Nephron progenitor cell (in vitro differentiated cells): ENCODE measurements around the gene KCNJ16.

ENCODE experiments used
- DNase-seq: peaks from one replicate; pipeline ENCODE4 v3.0.0; 2021
- H3K27ac Mint-ChIP-seq: 2 replicates; pipeline ENCODE4 v1.8.0; 2021; ENCODE audit warnings: mild to moderate bottlenecking, moderate library complexity, mixed read lengths
- H3K27me3 Mint-ChIP-seq: 2 replicates; pipeline ENCODE4 v1.8.0; 2021; ENCODE audit warnings: mild to moderate bottlenecking, low read depth, mixed read lengths; ENCODE audit not compliant: poor library complexity
- H3K36me3 Mint-ChIP-seq: 2 replicates; pipeline ENCODE4 v1.8.0; 2021; ENCODE audit warnings: low read depth, mixed read lengths
- H3K4me1 Mint-ChIP-seq: 2 replicates; pipeline ENCODE4 v1.8.0; 2021; ENCODE audit warnings: mixed read lengths
- H3K4me3 Mint-ChIP-seq: 2 replicates; pipeline ENCODE4 v1.8.0; 2021; ENCODE audit warnings: mild to moderate bottlenecking, moderate library complexity, mixed read lengths
- H3K9me3 Mint-ChIP-seq: 2 replicates; pipeline ENCODE4 v1.8.0; 2021; ENCODE audit warnings: mild to moderate bottlenecking, moderate library complexity, mixed read lengths
- CTCF ChIP-seq: fragments of 200-600 bp; sonication (generic); IDR thresholded peaks from 2 replicates; pipeline ENCODE4 v1.5.0; 2021; ENCODE audit warnings: antibody characterized with exemption

KCNJ16 gene

GRCh38 chr17:70096861-70097260 is 21.8 kb downstream of the KCNJ16 start:
- H3K9me3 Mint-ChIP-seq = no peaks in the 10 kb centered on the region
- no peak overlapping the region for H3K4me3 Mint-ChIP-seq
- H3K27me3 Mint-ChIP-seq = no peaks in the 10 kb centered on the region
- H3K27ac Mint-ChIP-seq = no peak overlapping the region
- H3K36me3 Mint-ChIP-seq = no peaks in the 10 kb centered on the region
- DNase-seq = no peak
- TF ChIP-seq CTCF = no peak
- peaks cover 9% of the 10 kb centered on the region for H3K4me1 Mint-ChIP-seq

- TF ChIP-seq CTCF = no peak
- no peak for DNase-seq
- Mint-ChIP-seq H3K4me1 (peaks cover 8% of the 10 kb centered on the region), H3K27me3 (no peaks in the 10 kb centered on the region), H3K27ac (no peak overlapping the region), H3K9me3 (no peaks in the 10 kb centered on the region), H3K36me3 (no peaks in the 10 kb centered on the region), H3K4me3 (no peak overlapping the region)
These were observed 23.0 kb downstream of the KCNJ16 start for GRCh38 chr17:70098030-70098429.

- H3K4me1 Mint-ChIP-seq = peaks cover 8% of the 10 kb centered on the region
- H3K27ac Mint-ChIP-seq = no peak overlapping the region
- H3K9me3 Mint-ChIP-seq = no peaks in the 10 kb centered on the region
- no peak overlapping the region for H3K4me3 Mint-ChIP-seq
- no peaks in the 10 kb centered on the region for H3K36me3 Mint-ChIP-seq
- H3K27me3 Mint-ChIP-seq = no peaks in the 10 kb centered on the region
- no peak for DNase-seq
- no peak for TF ChIP-seq CTCF
These were observed 24.3 kb downstream of the KCNJ16 start for GRCh38 chr17:70099294-70099693.

GRCh38 chr17:70099884-70100283 is 24.9 kb downstream of the KCNJ16 start:
- Mint-ChIP-seq H3K36me3 (no peaks in the 10 kb centered on the region), H3K4me1 (peaks cover 11% of the 10 kb centered on the region), H3K27me3 (no peaks in the 10 kb centered on the region), H3K9me3 (no peaks in the 10 kb centered on the region), H3K27ac (no peak overlapping the region), H3K4me3 (no peak overlapping the region)
- no peak for DNase-seq
- no peak for TF ChIP-seq CTCF

- TF ChIP-seq CTCF = no peak
- Mint-ChIP-seq H3K4me3 (no peak overlapping the region), H3K9me3 (no peaks in the 10 kb centered on the region), H3K27ac (no peak overlapping the region), H3K36me3 (no peaks in the 10 kb centered on the region), H3K4me1 (peaks cover 15% of the 10 kb centered on the region), H3K27me3 (no peaks in the 10 kb centered on the region)
- no peak for DNase-seq
These were observed 26.0 kb downstream of the KCNJ16 start for GRCh38 chr17:70100983-70101382.

- Mint-ChIP-seq H3K36me3 (no peaks in the 10 kb centered on the region), H3K4me3 (no peak overlapping the region), H3K4me1 (peaks cover 15% of the 10 kb centered on the region), H3K27me3 (peaks cover 2% of the 10 kb centered on the region), H3K27ac (peak overlapping the region; percentile 30), H3K9me3 (no peaks in the 10 kb centered on the region)
- no peak for TF ChIP-seq CTCF
- no peak for DNase-seq
These were observed 27.5 kb downstream of the KCNJ16 start for GRCh38 chr17:70102531-70102930.
